PFSK-1 (cell line): Measurements from ENCODE around the gene MPP2.

Experiments
- FOXP2 ChIP-seq: optimal IDR thresholded peaks from 2 replicates; pipeline ENCODE3; 2011; ENCODE audit warnings: borderline replicate concordance, control low read depth, inconsistent platforms; ENCODE audit not compliant: insufficient read depth; ENCODE audit errors: extremely low read length, extremely low read depth
- POLR2AphosphoS5 ChIP-seq: IDR thresholded peaks from 2 replicates; pipeline ENCODE4 v1.6.1; 2012; ENCODE audit warnings: low read depth, mild to moderate bottlenecking, control low read depth, low read length, moderate library complexity
- SIN3A ChIP-seq: IDR thresholded peaks from 2 replicates; pipeline ENCODE4 v1.6.1; 2012; ENCODE audit warnings: mild to moderate bottlenecking, low read length, moderate library complexity, borderline replicate concordance; ENCODE audit not compliant: insufficient read depth
- TAF1 ChIP-seq: IDR thresholded peaks from 2 replicates; pipeline ENCODE4 v1.6.1; 2012; ENCODE audit warnings: low read length, control low read depth, borderline replicate concordance; ENCODE audit not compliant: insufficient read depth
- TF ChIP-seq, protein P1 (sequence below), 2 experiments: IDR thresholded peaks; 2 replicates each; pipeline versions ENCODE4 v1.6.1 to v1.8.0; 2011 to 2012; ENCODE audit warnings: low read depth in 2 of 2, low read length in 2 of 2, control low read depth in 1 of 2, inconsistent platforms in 1 of 2, mild to moderate bottlenecking in 1 of 2, moderate library complexity in 1 of 2; ENCODE audit not compliant: insufficient read depth in 1 of 2

DNA sequence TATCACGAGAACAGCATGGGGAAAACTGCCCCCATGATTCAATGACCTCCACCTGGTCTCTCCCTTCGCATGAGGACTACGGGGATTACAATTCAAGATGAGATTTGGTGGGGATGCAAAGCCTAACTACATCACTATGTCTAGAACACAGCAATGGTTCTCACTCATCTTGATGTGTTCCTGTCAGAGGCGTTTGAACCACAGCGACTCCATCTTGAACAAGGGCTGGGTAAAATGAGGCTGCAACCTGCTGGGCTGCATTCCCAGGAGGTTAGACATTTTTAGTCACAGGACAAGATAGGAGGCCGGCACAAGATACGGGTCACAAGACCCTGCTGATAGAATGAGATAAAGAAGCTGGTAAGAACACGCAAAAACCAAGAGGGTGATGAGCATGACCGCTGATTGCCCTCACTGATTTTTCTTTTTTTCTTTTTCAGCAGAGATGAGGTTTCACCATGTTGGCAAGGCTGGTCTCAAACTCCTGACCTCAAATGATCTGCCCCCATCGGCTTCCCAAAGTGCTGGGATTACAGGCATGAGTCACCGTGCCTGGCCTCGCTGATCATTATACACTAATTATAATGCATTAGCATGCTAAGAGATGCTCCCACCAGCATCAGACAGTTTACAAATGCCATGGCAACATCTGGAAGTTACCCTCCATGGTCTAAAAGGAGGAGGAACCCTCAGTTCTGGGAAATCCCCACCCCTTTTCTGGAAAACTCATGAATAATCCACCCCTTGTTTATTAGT is 37.9 kb upstream of the MPP2 start:
- TF ChIP-seq TAF1 (no peak), SIN3A (no peak), POLR2AphosphoS5 (no peak), FOXP2 (no peak)
- TF ChIP-seq, protein P1, sequence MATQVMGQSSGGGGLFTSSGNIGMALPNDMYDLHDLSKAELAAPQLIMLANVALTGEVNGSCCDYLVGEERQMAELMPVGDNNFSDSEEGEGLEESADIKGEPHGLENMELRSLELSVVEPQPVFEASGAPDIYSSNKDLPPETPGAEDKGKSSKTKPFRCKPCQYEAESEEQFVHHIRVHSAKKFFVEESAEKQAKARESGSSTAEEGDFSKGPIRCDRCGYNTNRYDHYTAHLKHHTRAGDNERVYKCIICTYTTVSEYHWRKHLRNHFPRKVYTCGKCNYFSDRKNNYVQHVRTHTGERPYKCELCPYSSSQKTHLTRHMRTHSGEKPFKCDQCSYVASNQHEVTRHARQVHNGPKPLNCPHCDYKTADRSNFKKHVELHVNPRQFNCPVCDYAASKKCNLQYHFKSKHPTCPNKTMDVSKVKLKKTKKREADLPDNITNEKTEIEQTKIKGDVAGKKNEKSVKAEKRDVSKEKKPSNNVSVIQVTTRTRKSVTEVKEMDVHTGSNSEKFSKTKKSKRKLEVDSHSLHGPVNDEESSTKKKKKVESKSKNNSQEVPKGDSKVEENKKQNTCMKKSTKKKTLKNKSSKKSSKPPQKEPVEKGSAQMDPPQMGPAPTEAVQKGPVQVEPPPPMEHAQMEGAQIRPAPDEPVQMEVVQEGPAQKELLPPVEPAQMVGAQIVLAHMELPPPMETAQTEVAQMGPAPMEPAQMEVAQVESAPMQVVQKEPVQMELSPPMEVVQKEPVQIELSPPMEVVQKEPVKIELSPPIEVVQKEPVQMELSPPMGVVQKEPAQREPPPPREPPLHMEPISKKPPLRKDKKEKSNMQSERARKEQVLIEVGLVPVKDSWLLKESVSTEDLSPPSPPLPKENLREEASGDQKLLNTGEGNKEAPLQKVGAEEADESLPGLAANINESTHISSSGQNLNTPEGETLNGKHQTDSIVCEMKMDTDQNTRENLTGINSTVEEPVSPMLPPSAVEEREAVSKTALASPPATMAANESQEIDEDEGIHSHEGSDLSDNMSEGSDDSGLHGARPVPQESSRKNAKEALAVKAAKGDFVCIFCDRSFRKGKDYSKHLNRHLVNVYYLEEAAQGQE (IDR thresholded peaks at IDR 0.05; ENCODE audit: insufficient read depth in 1 of 2, low read depth in 2 of 2, low read length in 2 of 2): no peak
